ENCODE measurements around the gene GPNMB. TPM values are rescaled to one million over a fixed set of nuclear protein-coding genes. Genes with fewer than 3 reads are reported as not detected.
"Not testable (repeated sequence)": the region's sequence is repeated elsewhere in the genome, so short reads cannot be mapped to it uniquely, and the experiment has no call there.

The GPNMB gene
- 10 to 100 TPM in 1 of 2 donors, 1 to 10 TPM in 1; 10.0 to 49.9 TPM for total RNA-seq

- H3K4me1 ChIP-seq (replicated peaks) = no peaks in the 10 kb centered on the region
- 45% methylated on average over 7 of the region's 7 CpGs for WGBS
- intact Hi-C loops (cut with DNase I) = no loop called here
These were observed at the start of gene GPNMB for GRCh38 chr7:23246555-23246954. Gene GPNMB (plus strand): TSS chr7:23246775. CDS start chr7:23246858, 83 bp downstream.

GRCh38 chr7:23197745-23198144 is 48.8 kb upstream of the GPNMB start:
- 96% methylated on average over 5 of the region's 5 CpGs for WGBS
- H3K27ac ChIP-seq; H3K9me3 ChIP-seq; H3K4me3 ChIP-seq; H3K4me1 ChIP-seq (replicated peaks); H3K27me3 ChIP-seq (replicated peaks; ENCODE audit: insufficient read depth); H3K36me3 ChIP-seq; intact Hi-C loops (cut with DNase I); DNase-seq (ENCODE audit: low spot score): not testable (repeated sequence)

More at GRCh38 chr7:23246555-23246954, at the start of gene GPNMB:
- Histone ChIP-seq H3K27me3 (replicated peaks; ENCODE audit: insufficient read depth) (peaks cover 12% of the 10 kb centered on the region), H3K36me3 (no peaks in the 10 kb centered on the region), H3K9me3 (no peaks in the 10 kb centered on the region), H3K4me3 (peak within 1 kb of the TSS; percentile 12 to 19), H3K27ac (peak within 1 kb of the TSS in 1 of 2 donors; percentile 27)
- peak; percentile 11 for TF ChIP-seq POLR2A (IDR thresholded peaks at IDR 0.05)
- TF ChIP-seq CTCF (IDR thresholded peaks at IDR 0.05) = no peak
- peak; percentile 57 for TF ChIP-seq POLR2AphosphoS5 (IDR thresholded peaks at IDR 0.05)
- DNase-seq (ENCODE audit: low spot score) = no peak

GRCh38 chr7:23200331-23200730 is 46.2 kb upstream of the GPNMB start:
- no peaks in the 10 kb centered on the region for H3K9me3 ChIP-seq
- peaks cover 0 to 5% of the 10 kb centered on the region in 2 donors for H3K36me3 ChIP-seq
- WGBS = 80% methylated on average over 2 of the region's 2 CpGs
- no peaks in the 10 kb centered on the region for H3K4me1 ChIP-seq (replicated peaks)
- H3K27ac ChIP-seq = no peak overlapping the region
- H3K27me3 ChIP-seq (replicated peaks; ENCODE audit: insufficient read depth) = no peaks in the 10 kb centered on the region
- no peak for DNase-seq (ENCODE audit: low spot score)
- intact Hi-C loops (cut with DNase I) = no loop called here
- H3K4me3 ChIP-seq = no peak overlapping the region
- no peak for TF ChIP-seq POLR2AphosphoS5 (IDR thresholded peaks at IDR 0.05)

- H3K4me3 ChIP-seq = no peak overlapping the region
- no peak overlapping the region for H3K27ac ChIP-seq
- H3K9me3 ChIP-seq = no peaks in the 10 kb centered on the region
- no peaks in the 10 kb centered on the region for H3K27me3 ChIP-seq (replicated peaks; ENCODE audit: insufficient read depth)
- H3K4me1 ChIP-seq (replicated peaks) = no peaks in the 10 kb centered on the region
- H3K36me3 ChIP-seq = peaks cover 0 to 5% of the 10 kb centered on the region in 2 donors
- 84% methylated on average over 1 of the region's 1 CpG for WGBS
- DNase-seq (ENCODE audit: low spot score) = no peak
- intact Hi-C loops (cut with DNase I) = no loop called here
- TF ChIP-seq CTCF (IDR thresholded peaks at IDR 0.05) = no peak
- TF ChIP-seq POLR2A (IDR thresholded peaks at IDR 0.05) = no peak
- TF ChIP-seq POLR2AphosphoS5 (IDR thresholded peaks at IDR 0.05) = no peak
These were observed 42.3 kb upstream of the GPNMB start for GRCh38 chr7:23204241-23204640.

GRCh38 chr7:23205577-23205908 is 41.0 kb upstream of the GPNMB start:
- DNase-seq (ENCODE audit: low spot score) = no peak
- no peaks in the 10 kb centered on the region for H3K9me3 ChIP-seq
- H3K4me1 ChIP-seq (replicated peaks) = no peaks in the 10 kb centered on the region
- intact Hi-C loops (cut with DNase I) = no loop called here
- H3K4me3 ChIP-seq = peak overlapping the region in 1 of 2 donors; percentile 15
- no peaks in the 10 kb centered on the region for H3K36me3 ChIP-seq
- H3K27me3 ChIP-seq (replicated peaks; ENCODE audit: insufficient read depth) = no peaks in the 10 kb centered on the region
- WGBS = 71% methylated on average over 2 of the region's 2 CpGs
- TF ChIP-seq CTCF (IDR thresholded peaks at IDR 0.05) = no peak
- TF ChIP-seq POLR2A (IDR thresholded peaks at IDR 0.05) = no peak
- TF ChIP-seq POLR2AphosphoS5 (IDR thresholded peaks at IDR 0.05) = no peak
- H3K27ac ChIP-seq = peak overlapping the region; percentile 5 to 10

GRCh38 chr7:23205909-23206767 is 40.4 kb upstream of the GPNMB start:
- TF ChIP-seq CTCF (IDR thresholded peaks at IDR 0.05) (no peak), POLR2A (IDR thresholded peaks at IDR 0.05) (no peak), POLR2AphosphoS5 (IDR thresholded peaks at IDR 0.05) (no peak)
- peak overlapping the region; percentile 10 for H3K27ac ChIP-seq
- intact Hi-C loops (cut with DNase I) = no loop called here
- no peak for DNase-seq (ENCODE audit: low spot score)
- H3K4me3 ChIP-seq = peak overlapping the region in 1 of 2 donors; percentile 15
- 38% methylated on average over 76 of the region's 76 CpGs for WGBS
- no peaks in the 10 kb centered on the region for H3K27me3 ChIP-seq (replicated peaks; ENCODE audit: insufficient read depth)
- no peaks in the 10 kb centered on the region for H3K4me1 ChIP-seq (replicated peaks)
- H3K9me3 ChIP-seq = no peaks in the 10 kb centered on the region
- H3K36me3 ChIP-seq = no peaks in the 10 kb centered on the region

Data from prostate gland (tissue), 2 donors.